IMR-90 (cell line): Measurements from ENCODE around the gene TAF9B. TPM values are rescaled to one million over a fixed set of nuclear protein-coding genes. Genes with fewer than 3 reads are reported as not detected.

Experiments used
- ATAC-seq: fragments of 200-7000 bp; cut with Tn5 transposase; 2 replicates; pipeline ENCODE4 v1.9.1; 2020; ENCODE audit warnings: low read depth, mild to moderate bottlenecking, moderate library complexity
- BruUV-seq: library from RNA; stranded (reverse); fragments of 400-500 nt; replicated peaks from 2 replicates; lab custom pipeline; 2021; lab: Mats Ljungman, UMichigan
- CTCF ChIA-PET: fragments of 300-600 bp; formaldehyde crosslinking; extraction: SDS; loops from one replicate; lab custom pipeline; 2021; ENCODE audit warnings: antibody characterized with exemption; lab: Yijun Ruan, JAX
- POLR2A ChIA-PET: fragments of 300-600 bp; sonication (Branson Sonifier 250); formaldehyde crosslinking; loops from one replicate; lab custom pipeline; 2022; ENCODE audit warnings: antibody characterized with exemption; ENCODE audit not compliant: unreplicated experiment; lab: Charles Lee
- DNase-seq: peaks from one replicate; pipeline ENCODE4 v3.0.0; 2013
- H2AFZ ChIP-seq: replicated peaks from 2 replicates; pipeline ENCODE3; 2013; ENCODE audit warnings: low read length, mild to moderate bottlenecking; ENCODE audit not compliant: poor library complexity
- H2AK5ac ChIP-seq: 2 replicates; pipeline ENCODE4 v1.6.1; 2013; ENCODE audit warnings: low read depth, low read length, inconsistent platforms
- H2AK9ac ChIP-seq: replicated peaks from 2 replicates; pipeline ENCODE3; 2013; ENCODE audit warnings: mild to moderate bottlenecking, low read depth, low read length, moderate library complexity; ENCODE audit not compliant: poor library complexity
- H2BK120ac ChIP-seq: 2 replicates; pipeline ENCODE4 v1.6.1; 2013; ENCODE audit warnings: low read depth, low read length, inconsistent platforms
- H2BK15ac ChIP-seq: 3 replicates; pipeline ENCODE4 v1.6.1; 2013; ENCODE audit warnings: low read depth, low read length, inconsistent platforms
- H2BK20ac ChIP-seq: 2 replicates; pipeline ENCODE4 v1.6.1; 2013; ENCODE audit warnings: low read depth, mild to moderate bottlenecking, inconsistent platforms, low read length, moderate library complexity
- H2BK5ac ChIP-seq: 2 replicates; pipeline ENCODE4 v1.6.1; 2013; ENCODE audit warnings: mild to moderate bottlenecking, low read depth, low read length, inconsistent platforms; ENCODE audit not compliant: poor library complexity, severe bottlenecking
- H3K14ac ChIP-seq: replicated peaks from 2 replicates; pipeline ENCODE4 v1.6.1; 2013; ENCODE audit warnings: low read depth, low read length, inconsistent platforms
- H3K18ac ChIP-seq: 2 replicates; pipeline ENCODE4 v1.6.1; 2013; ENCODE audit warnings: low read depth, low read length, control low read depth
- H3K23ac ChIP-seq: 2 replicates; pipeline ENCODE4 v1.6.1; 2013; ENCODE audit warnings: low read depth, low read length, inconsistent platforms
- H3K27ac ChIP-seq: 2 replicates; pipeline ENCODE4 v1.5.1; 2013; ENCODE audit warnings: mild to moderate bottlenecking, control low read depth, low read length; ENCODE audit not compliant: insufficient read depth
- H3K27me3 ChIP-seq: 2 replicates; pipeline ENCODE4 v1.6.1; 2013; ENCODE audit warnings: low read length; ENCODE audit not compliant: control insufficient read depth, insufficient read depth
- H3K36me3 ChIP-seq: 2 replicates; pipeline ENCODE4 v1.6.1; 2013; ENCODE audit warnings: low read length, mixed read lengths; ENCODE audit not compliant: control insufficient read depth, insufficient read depth
- H3K4ac ChIP-seq: 2 replicates; pipeline ENCODE4 v1.6.1; 2013; ENCODE audit warnings: low read depth, low read length, inconsistent platforms
- H3K4me1 ChIP-seq: 2 replicates; pipeline ENCODE4 v1.6.1; 2013; ENCODE audit warnings: low read length, mixed read lengths; ENCODE audit not compliant: control insufficient read depth, insufficient read depth
- H3K4me2 ChIP-seq: 2 replicates; pipeline ENCODE4 v1.6.1; 2013; ENCODE audit warnings: low read depth, mild to moderate bottlenecking, control low read depth, low read length, moderate library complexity
- H3K4me3 ChIP-seq: 2 replicates; pipeline ENCODE4 v1.5.1; 2013; ENCODE audit warnings: low read depth, mild to moderate bottlenecking, control low read depth, low read length, moderate library complexity; ENCODE audit not compliant: insufficient read depth
- H3K56ac ChIP-seq: 2 replicates; pipeline ENCODE4 v1.6.1; 2013; ENCODE audit warnings: low read length, inconsistent platforms; ENCODE audit not compliant: insufficient read depth; ENCODE audit errors: extremely low read depth
- H3K79me1 ChIP-seq, 2 experiments: 2 replicates each; pipeline ENCODE4 v1.6.1; 2013; ENCODE audit warnings: low read length in 2 of 2, inconsistent platforms in 1 of 2, low read depth in 1 of 2
- H3K9ac ChIP-seq: 2 replicates; pipeline ENCODE4 v1.6.1; 2013; ENCODE audit warnings: low read depth, low read length, control low read depth
- H3K9me1 ChIP-seq: 2 replicates; pipeline ENCODE4 v1.6.1; 2013; ENCODE audit warnings: low read length, inconsistent platforms; ENCODE audit not compliant: insufficient read depth
- H3K9me3 ChIP-seq: 2 replicates; pipeline ENCODE4 v1.6.1; 2013; ENCODE audit warnings: low read length; ENCODE audit not compliant: control insufficient read depth, insufficient read depth
- H4K20me1 ChIP-seq: 2 replicates; pipeline ENCODE4 v1.6.1; 2013; ENCODE audit warnings: low read length, inconsistent platforms; ENCODE audit not compliant: insufficient read depth
- H4K5ac ChIP-seq: 2 replicates; pipeline ENCODE4 v1.6.1; 2013; ENCODE audit warnings: mild to moderate bottlenecking, low read depth, low read length, control low read depth
- H4K8ac ChIP-seq, 2 experiments: 2 replicates each; pipeline ENCODE4 v1.6.1; 2013; ENCODE audit warnings: low read depth in 2 of 2, low read length in 2 of 2, control low read depth in 1 of 2, inconsistent platforms in 1 of 2
- H4K91ac ChIP-seq: 2 replicates; pipeline ENCODE4 v1.6.1; 2013; ENCODE audit warnings: low read depth, low read length, inconsistent platforms; ENCODE audit not compliant: insufficient read depth
- BHLHE40 ChIP-seq: fragments of 150-350 bp; IDR thresholded peaks from 2 replicates; pipeline ENCODE4 v1.6.1; 2016; ENCODE audit warnings: mild to moderate bottlenecking, low read depth, low read length
- CEBPB ChIP-seq: IDR thresholded peaks from 2 replicates; pipeline ENCODE4 v1.6.1; 2012; ENCODE audit warnings: low read depth, low read length, improper control_type of control experiment
- CHD1 ChIP-seq: IDR thresholded peaks from 2 replicates; pipeline ENCODE4 v1.6.1; 2012; ENCODE audit warnings: low read depth, low read length, improper control_type of control experiment
- FOS ChIP-seq: fragments of 150-350 bp; IDR thresholded peaks from 2 replicates; pipeline ENCODE4 v1.6.1; 2016; ENCODE audit warnings: low read depth, low read length
- MAFK ChIP-seq: IDR thresholded peaks from 2 replicates; pipeline ENCODE4 v1.6.1; 2012; ENCODE audit warnings: low read depth, low read length, improper control_type of control experiment
- MAZ ChIP-seq: IDR thresholded peaks from 2 replicates; pipeline ENCODE4 v1.6.1; 2012; ENCODE audit warnings: low read depth, mild to moderate bottlenecking, low read length, improper control_type of control experiment, moderate library complexity, borderline replicate concordance
- MXI1 ChIP-seq: IDR thresholded peaks from 2 replicates; pipeline ENCODE4 v1.6.1; 2012; ENCODE audit warnings: low read depth, mild to moderate bottlenecking, low read length, moderate library complexity, borderline replicate concordance
- POLR2A ChIP-seq: IDR thresholded peaks from 2 replicates; pipeline ENCODE4 v1.6.1; 2012; ENCODE audit warnings: mild to moderate bottlenecking, low read depth, low read length
- RAD21 ChIP-seq: IDR thresholded peaks from 2 replicates; pipeline ENCODE4 v1.6.1; 2012; ENCODE audit warnings: low read length, improper control_type of control experiment
- RFX5 ChIP-seq: IDR thresholded peaks from 2 replicates; pipeline ENCODE4 v1.8.0; 2012; ENCODE audit warnings: low read depth, mild to moderate bottlenecking, low read length, moderate library complexity
- SMC3 ChIP-seq: fragments of 150-350 bp; IDR thresholded peaks from 2 replicates; pipeline ENCODE4 v1.6.1; 2016; ENCODE audit warnings: low read depth, mild to moderate bottlenecking, antibody characterized with exemption, low read length, moderate library complexity
- WGBS, 2 experiments: methylation state at CpG; one replicate each; pipeline versions ENCODE4 v1.1.5 to v1.1.7; 2013; ENCODE audit warnings: missing lambda C conversion rate in 2 of 2; ENCODE audit not compliant: insufficient read length in 1 of 2; ENCODE audit errors: extremely low coverage in 2 of 2; 5-methylcytosine and 5-hydroxymethylcytosine counted together
- dilution Hi-C: fragments of 300-500 bp; cut with HindIII; formaldehyde crosslinking; loops from one replicate; pipeline ENCODE4 v1.14.3; 2018; ENCODE audit warnings: low sequenced_read_pairs; ENCODE audit not compliant: unreplicated experiment
- in situ Hi-C: fragments of 300-500 bp; cut with MboI; formaldehyde crosslinking; loops from 3 replicates; pipeline ENCODE4 v1.14.3; 2019; ENCODE audit warnings: low sequenced_read_pairs, inconsistent platforms, mixed read lengths
- intact Hi-C: fragments of 100-400 bp; cut with micrococcal nuclease; formaldehyde crosslinking; loops from 2 replicates; pipeline ENCODE4 v1.10.0; 2022
- polyA plus RNA-seq, 3 experiments: library from polyadenylated mRNA; depleted of rRNA; stranded (reverse); fragments of >200 nt; gene quantifications; 2 replicates each; pipeline ENCODE4 v1.2.3, GENCODE V29; 2012; ENCODE audit warnings: low replicate concordance in 1 of 3
- total RNA-seq: library from RNA; depleted of rRNA; stranded (reverse); fragments of >200 nt; gene quantifications from 2 replicates; pipeline ENCODE4 v1.2.3, GENCODE V29; 2012
- TF ChIP-seq, protein P1 (sequence below): fragments of 150-350 bp; IDR thresholded peaks from 2 replicates; pipeline ENCODE4 v1.6.1; 2016; ENCODE audit warnings: low read depth, mild to moderate bottlenecking, low read length, moderate library complexity, borderline replicate concordance
- TF ChIP-seq, protein P2 (sequence below): fragments of 150-350 bp; IDR thresholded peaks from 2 replicates; pipeline ENCODE4 v1.6.1; 2017; ENCODE audit warnings: mild to moderate bottlenecking, antibody characterized with exemption, low read length, low read depth

Gene TAF9B
- total and polyA plus RNA-seq, 2 of the 4 experiments (the other 2 are of a cell fraction): 12.4 to 21.5 TPM

DNA sequence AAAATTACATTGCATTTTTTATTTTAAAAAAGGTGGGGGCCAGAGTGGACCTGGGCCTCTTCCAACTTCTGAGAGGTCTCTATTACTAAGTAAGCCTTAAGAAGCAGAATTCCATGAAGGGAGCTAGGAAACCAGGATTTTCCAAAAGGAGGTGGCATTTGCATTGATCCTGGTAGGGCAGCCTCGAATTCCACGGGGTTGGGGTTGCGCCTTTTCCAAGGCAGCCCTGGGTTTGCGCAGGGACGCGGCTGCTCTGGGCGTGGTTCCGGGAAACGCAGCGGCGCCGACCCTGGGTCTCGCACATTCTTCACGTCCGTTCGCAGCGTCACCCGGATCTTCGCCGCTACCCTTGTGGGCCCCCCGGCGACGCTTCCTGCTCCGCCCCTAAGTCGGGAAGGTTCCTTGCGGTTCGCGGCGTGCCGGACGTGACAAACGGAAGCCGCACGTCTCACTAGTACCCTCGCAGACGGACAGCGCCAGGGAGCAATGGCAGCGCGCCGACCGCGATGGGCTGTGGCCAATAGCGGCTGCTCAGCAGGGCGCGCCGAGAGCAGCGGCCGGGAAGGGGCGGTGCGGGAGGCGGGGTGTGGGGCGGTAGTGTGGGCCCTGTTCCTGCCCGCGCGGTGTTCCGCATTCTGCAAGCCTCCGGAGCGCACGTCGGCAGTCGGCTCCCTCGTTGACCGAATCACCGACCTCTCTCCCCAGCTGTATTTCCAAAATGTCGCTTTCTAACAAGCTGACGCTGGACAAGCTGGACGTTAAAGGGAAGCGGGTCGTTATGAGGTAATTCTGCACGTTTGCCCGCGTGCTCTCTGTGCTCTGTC, 35.6 kb downstream of the TAF9B start, which contains the start of gene PGK1:
TSS of gene PGK1 (plus strand) at position 626 of the 824 bp plus-strand sequence. CDS start at position 719, 93 bp downstream.
- dilution Hi-C loops: no loop called here
- BruUV-seq: no TSS peak

More for the DNA sequence above, 35.6 kb downstream of the TAF9B start, which contains the start of gene PGK1:
- DNase-seq (peak; percentile 97), ATAC-seq (peak; percentile 97)
- peaks cover 53% of the 10 kb centered on the region for H4K20me1 ChIP-seq
- H2AK5ac ChIP-seq: peak within 1 kb of the TSS; percentile 88
- H3K4me3 ChIP-seq: peak within 1 kb of the TSS; percentile 95
- peak within 1 kb of the TSS; percentile 97 for H3K27ac ChIP-seq
- peaks cover 4% of the 10 kb centered on the region; the same call in 1 of the 2 replicates for H3K9me3 ChIP-seq
- ChIA-PET POLR2A (interaction anchor here (0.7 kb wide), 1 partner anchor 11 kb away, joined by 3 read pairs; no protein-coding TSS in a partner anchor), CTCF (no interaction called here)
- peak within 1 kb of the TSS; percentile 99 for H3K9ac ChIP-seq
- peaks cover 3% of the 10 kb centered on the region for H3K27me3 ChIP-seq
- H2BK120ac ChIP-seq: peak within 1 kb of the TSS; percentile 88
- H4K5ac ChIP-seq: peak within 1 kb of the TSS; percentile 90
- peaks cover 4% of the 10 kb centered on the region; the same call in 1 of the 2 replicates for H3K4me1 ChIP-seq
- H4K91ac ChIP-seq: peak within 1 kb of the TSS; percentile 94
- in situ Hi-C loops: no loop called here
- 25% methylated on average over 33 of the region's 72 CpGs; no CpG with 5 or more reads in 1 of the 2 experiments for WGBS, 2 experiments
- peak within 1 kb of the TSS; percentile 99 for H3K14ac ChIP-seq
- H2BK20ac ChIP-seq: no peak within 1 kb of the TSS
- H3K4me2 ChIP-seq: peak within 1 kb of the TSS; percentile 88
- peak within 1 kb of the TSS; percentile 97 for H3K23ac ChIP-seq
- no peaks in the 10 kb centered on the region for H3K9me1 ChIP-seq
- H3K79me1 ChIP-seq: peaks cover 2 to 5% of the 10 kb centered on the region in 2 experiments; a peak in 1 of 4 replicates
- peak within 1 kb of the TSS; percentile 66; the same call in 1 of the 3 replicates for H2BK15ac ChIP-seq
- peak within 1 kb of the TSS; percentile 89 for H2AFZ ChIP-seq
- peak within 1 kb of the TSS; percentile 86 for H3K56ac ChIP-seq
- H3K4ac ChIP-seq: peak within 1 kb of the TSS; percentile 95
- TF ChIP-seq FOS (no peak), SMC3 (no peak), POLR2A (peak; percentile 94), RAD21 (no peak), CEBPB (no peak), MAZ (peak; percentile 4; the same call in 1 of the 2 replicates), MXI1 (0 out of 2 replicates have a peak, but pooled peaks have one; percentile 25), RFX5 (no peak), CHD1 (0 out of 2 replicates have a peak, but pooled peaks have one; percentile 57), MAFK (no peak), BHLHE40 (peak; percentile 53; the same call in 1 of the 2 replicates)
- TF ChIP-seq, protein P1, sequence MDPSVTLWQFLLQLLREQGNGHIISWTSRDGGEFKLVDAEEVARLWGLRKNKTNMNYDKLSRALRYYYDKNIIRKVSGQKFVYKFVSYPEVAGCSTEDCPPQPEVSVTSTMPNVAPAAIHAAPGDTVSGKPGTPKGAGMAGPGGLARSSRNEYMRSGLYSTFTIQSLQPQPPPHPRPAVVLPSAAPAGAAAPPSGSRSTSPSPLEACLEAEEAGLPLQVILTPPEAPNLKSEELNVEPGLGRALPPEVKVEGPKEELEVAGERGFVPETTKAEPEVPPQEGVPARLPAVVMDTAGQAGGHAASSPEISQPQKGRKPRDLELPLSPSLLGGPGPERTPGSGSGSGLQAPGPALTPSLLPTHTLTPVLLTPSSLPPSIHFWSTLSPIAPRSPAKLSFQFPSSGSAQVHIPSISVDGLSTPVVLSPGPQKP: no peak
- TF ChIP-seq, protein P2, sequence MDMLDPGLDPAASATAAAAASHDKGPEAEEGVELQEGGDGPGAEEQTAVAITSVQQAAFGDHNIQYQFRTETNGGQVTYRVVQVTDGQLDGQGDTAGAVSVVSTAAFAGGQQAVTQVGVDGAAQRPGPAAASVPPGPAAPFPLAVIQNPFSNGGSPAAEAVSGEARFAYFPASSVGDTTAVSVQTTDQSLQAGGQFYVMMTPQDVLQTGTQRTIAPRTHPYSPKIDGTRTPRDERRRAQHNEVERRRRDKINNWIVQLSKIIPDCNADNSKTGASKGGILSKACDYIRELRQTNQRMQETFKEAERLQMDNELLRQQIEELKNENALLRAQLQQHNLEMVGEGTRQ: no peak
- H3K18ac ChIP-seq: peak within 1 kb of the TSS; percentile 94
- H3K36me3 ChIP-seq: no peaks in the 10 kb centered on the region; the same call in 1 of the 2 replicates
- peak within 1 kb of the TSS; percentile 97 for H2AK9ac ChIP-seq
- peak within 1 kb of the TSS; percentile 94 for H2BK5ac ChIP-seq
- intact Hi-C loops: no loop called here
- peak within 1 kb of the TSS; percentile 89 to 98 for H4K8ac ChIP-seq
